DMS114 treated with DMSO at 0.1 percent for 48 hours (cell line): Measurements from ENCODE around the gene C15orf61.
A peak's percentile ranks its signal among the peaks of the same experiment; 100 is the strongest.

Experiments
- DNase-seq: peaks from one replicate; lab custom pipeline; 2025; ENCODE audit not compliant: unreplicated experiment; lab: John Stamatoyannopoulos, UW

C15orf61 gene

GRCh38 chr15:67521029-67521782, at the start of gene C15orf61:
TSS of gene C15orf61 (plus strand) at chr15:67521131. CDS start at chr15:67521249, 118 bp downstream.
- peak; percentile 75 for DNase-seq

- DNase-seq: no peak
Measured at GRCh38 chr15:67472957-67473356, 48.0 kb upstream of the C15orf61 start.

GRCh38 chr15:67474405-67475110, 46.4 kb upstream of the C15orf61 start:
- no peak for DNase-seq

GRCh38 chr15:67479781-67480505, 41.0 kb upstream of the C15orf61 start:
- no peak for DNase-seq

GRCh38 chr15:67480741-67481140, 40.2 kb upstream of the C15orf61 start:
- DNase-seq: no peak

- no peak for DNase-seq
Measured at GRCh38 chr15:67481680-67482079, 39.3 kb upstream of the C15orf61 start.

- DNase-seq: no peak
Measured at GRCh38 chr15:67495585-67495984, 25.3 kb upstream of the C15orf61 start.

- peak; percentile 29 for DNase-seq
Measured at GRCh38 chr15:67501177-67501835, 19.6 kb upstream of the C15orf61 start.

- DNase-seq: no peak
Measured at GRCh38 chr15:67501836-67502461, 19.0 kb upstream of the C15orf61 start.

- no peak for DNase-seq
Measured at GRCh38 chr15:67504056-67504455, 16.9 kb upstream of the C15orf61 start.

GRCh38 chr15:67504796-67505195, 16.1 kb upstream of the C15orf61 start:
- DNase-seq: no peak

- no peak for DNase-seq
Measured at GRCh38 chr15:67505675-67506572, 15.0 kb upstream of the C15orf61 start.

GRCh38 chr15:67506775-67507747, 13.9 kb upstream of the C15orf61 start:
- no peak for DNase-seq

GRCh38 chr15:67508407-67508806, 12.5 kb upstream of the C15orf61 start:
- no peak for DNase-seq

GRCh38 chr15:67509918-67510317, 11.0 kb upstream of the C15orf61 start:
- DNase-seq: no peak

GRCh38 chr15:67510597-67511190, 10.2 kb upstream of the C15orf61 start:
- no peak for DNase-seq

GRCh38 chr15:67511606-67512005, 9.3 kb upstream of the C15orf61 start:
- no peak for DNase-seq

GRCh38 chr15:67512140-67512539, 8.8 kb upstream of the C15orf61 start:
- no peak for DNase-seq
